ENCODE results near the gene STMN1.

STMN1 gene

GRCh38 chr1:25872713-25873112, 33.5 kb downstream of the STMN1 start:
- in situ Hi-C loops (cut with MboI; ENCODE audit: low sequenced_read_pairs): no loop called here

- in situ Hi-C loops (cut with MboI; ENCODE audit: low sequenced_read_pairs): no loop called here
These were observed 34.3 kb downstream of the STMN1 start for GRCh38 chr1:25871704-25872494.

- in situ Hi-C loops (cut with MboI; ENCODE audit: low sequenced_read_pairs): no loop called here
These were observed 35.0 kb downstream of the STMN1 start for GRCh38 chr1:25871086-25871703.

GRCh38 chr1:25870614-25871013, 35.6 kb downstream of the STMN1 start:
- in situ Hi-C loops (cut with MboI; ENCODE audit: low sequenced_read_pairs): no loop called here

GRCh38 chr1:25869909-25870606, 36.2 kb downstream of the STMN1 start:
- in situ Hi-C loops (cut with MboI; ENCODE audit: low sequenced_read_pairs): no loop called here

GRCh38 chr1:25867210-25867991, 38.8 kb downstream of the STMN1 start:
- in situ Hi-C loops (cut with MboI; ENCODE audit: low sequenced_read_pairs): no loop called here

GRCh38 chr1:25866288-25866687, 39.9 kb downstream of the STMN1 start:
- in situ Hi-C loops (cut with MboI; ENCODE audit: low sequenced_read_pairs): no loop called here

GRCh38 chr1:25864434-25864833, 41.8 kb downstream of the STMN1 start:
- in situ Hi-C loops (cut with MboI; ENCODE audit: low sequenced_read_pairs): no loop called here

- in situ Hi-C loops (cut with MboI; ENCODE audit: low sequenced_read_pairs): no loop called here
These were observed 42.5 kb downstream of the STMN1 start for GRCh38 chr1:25863486-25864262.

GRCh38 chr1:25862785-25863485, 43.3 kb downstream of the STMN1 start:
- in situ Hi-C loops (cut with MboI; ENCODE audit: low sequenced_read_pairs): no loop called here

- in situ Hi-C loops (cut with MboI; ENCODE audit: low sequenced_read_pairs): no loop called here
These were observed 44.6 kb downstream of the STMN1 start for GRCh38 chr1:25861316-25862286.

GRCh38 chr1:25858906-25859789, 47.1 kb downstream of the STMN1 start, which contains the start of gene AUNIP:
Gene AUNIP, minus strand, starts transcription at chr1:25859457. Its CDS starts 100 bp downstream, at chr1:25859357.
- in situ Hi-C loops (cut with MboI; ENCODE audit: low sequenced_read_pairs): no loop called here

- in situ Hi-C loops (cut with MboI; ENCODE audit: low sequenced_read_pairs): no loop called here
These were observed 47.7 kb downstream of the STMN1 start for GRCh38 chr1:25858494-25858893.

GRCh38 chr1:25856856-25857255, 49.4 kb downstream of the STMN1 start:
- in situ Hi-C loops (cut with MboI; ENCODE audit: low sequenced_read_pairs): no loop called here

- in situ Hi-C loops (cut with MboI; ENCODE audit: low sequenced_read_pairs): no loop called here
These were observed 51.7 kb downstream of the STMN1 start for GRCh38 chr1:25854554-25854953.

Measured in HL-60/S4 treated with retinoic acid at 250 ng/mL for 4 days and 3 days (cell line).